B cell (primary cell): ENCODE data around the gene ZFPL1. TPM values are rescaled to one million over a fixed set of nuclear protein-coding genes. Genes with fewer than 3 reads are reported as not detected.

Experiments used
- ATAC-seq: fragments of 200-7000 bp; cut with Tn5 transposase; one replicate; pipeline ENCODE4 v1.10.0; 2021; ENCODE audit warnings: low read depth, mild to moderate bottlenecking, moderate number of reproducible peaks, moderate library complexity
- CTCF ChIA-PET: fragments of 350-600 bp; sonication (Branson Sonifier 250); formaldehyde crosslinking; loops from one replicate; lab custom pipeline; 2021; ENCODE audit warnings: antibody characterized with exemption, inconsistent platforms; lab: Charles Lee
- POLR2A ChIA-PET: fragments of 350-600 bp; sonication (Branson Sonifier 250); formaldehyde crosslinking; loops from one replicate; lab custom pipeline; 2021; ENCODE audit warnings: antibody characterized with exemption; lab: Charles Lee
- DNase-seq: peaks from one replicate; pipeline ENCODE4 v3.0.0; 2013
- H2AFZ ChIP-seq: 2 replicates; pipeline ENCODE4 v1.6.1; 2012; ENCODE audit warnings: mild to moderate bottlenecking, low read depth, low read length; ENCODE audit not compliant: insufficient read depth, poor library complexity, severe bottlenecking
- H3K27ac ChIP-seq, 2 donors: 1 replicate in 1 of 2; 2 replicates in 1 of 2; pipeline ENCODE4 v1.5.1; 2012 to 2013; ENCODE audit warnings: low read length in 2 of 2, mild to moderate bottlenecking in 2 of 2, moderate library complexity in 1 of 2
- H3K27me3 ChIP-seq, 4 experiments: fragments of 200-600 bp in 1 of 4; sonication (generic) in 1 of 4; replicated peaks in 1 of 4; 1 replicate in 2 of 4; 2 replicates in 2 of 4; pipeline versions ENCODE4 v1.6.1 to v1.7.0; 2013 to 2016; ENCODE audit warnings: low read length in 3 of 4, mild to moderate bottlenecking in 2 of 4, mixed read lengths in 1 of 4, moderate library complexity in 1 of 4; ENCODE audit not compliant: insufficient read depth in 4 of 4, control insufficient read depth in 3 of 4; ENCODE audit errors: control extremely low read depth in 1 of 4
- H3K36me3 ChIP-seq, 2 experiments: replicated peaks in 1 of 2; 1 replicate in 1 of 2; 2 replicates in 1 of 2; pipeline versions ENCODE4 v1.6.1 to v1.7.1; 2013; ENCODE audit warnings: low read length in 1 of 2; ENCODE audit not compliant: insufficient read depth in 2 of 2, control insufficient read depth in 1 of 2; ENCODE audit errors: control extremely low read depth in 1 of 2, extremely low read depth in 1 of 2
- H3K4me1 ChIP-seq, 2 donors: fragments of 200-600 bp in 1 of 2; sonication (generic) in 1 of 2; 1 replicate in 1 of 2; 2 replicates in 1 of 2; pipeline versions ENCODE4 v1.5.1 to v1.6.1; 2013 to 2017; ENCODE audit warnings: low read length in 2 of 2; ENCODE audit not compliant: control insufficient read depth in 2 of 2, insufficient read depth in 2 of 2
- H3K4me2 ChIP-seq: replicated peaks from 2 replicates; pipeline ENCODE3; 2012; ENCODE audit warnings: mild to moderate bottlenecking, low read depth, low read length; ENCODE audit not compliant: poor library complexity, severe bottlenecking
- H3K4me3 ChIP-seq, 5 experiments: fragments of 200-600 bp in 1 of 5; sonication (generic) in 1 of 5; 1 replicate in 3 of 5; 2 replicates in 2 of 5; pipeline versions ENCODE4 v1.5.1 to v1.7.0; 2011 to 2016; ENCODE audit warnings: low read length in 4 of 5, mild to moderate bottlenecking in 4 of 5, low read depth in 2 of 5, control low read depth in 1 of 5, moderate library complexity in 1 of 5; ENCODE audit not compliant: insufficient read depth in 1 of 5; ENCODE audit errors: control extremely low read depth in 1 of 5, extremely low read depth in 1 of 5
- H3K79me2 ChIP-seq: fragments of 200-600 bp; sonication (generic); one replicate; pipeline ENCODE4 v1.6.0; 2016; ENCODE audit warnings: low read length; ENCODE audit not compliant: control insufficient read depth, insufficient read depth
- H3K9ac ChIP-seq: fragments of 200-600 bp; sonication (generic); 2 replicates; pipeline ENCODE4 v1.6.1; 2017; ENCODE audit warnings: mild to moderate bottlenecking, low read length, moderate library complexity
- H3K9me3 ChIP-seq, 3 donors: one replicate each; pipeline versions ENCODE4 v1.6.1 to v1.7.1; 2013; ENCODE audit warnings: low read length in 2 of 3; ENCODE audit not compliant: control insufficient read depth in 2 of 3, insufficient read depth in 1 of 3; ENCODE audit errors: control extremely low read depth in 1 of 3
- H4K20me1 ChIP-seq: 2 replicates; pipeline ENCODE4 v1.6.0; 2012; ENCODE audit warnings: mild to moderate bottlenecking, low read length; ENCODE audit not compliant: insufficient read depth, control insufficient read depth, poor library complexity, severe bottlenecking
- H3K27ac Mint-ChIP-seq: one replicate; pipeline ENCODE4 v1.8.0; 2021; ENCODE audit warnings: mixed read lengths
- H3K27me3 Mint-ChIP-seq: one replicate; pipeline ENCODE4 v1.8.0; 2021; ENCODE audit warnings: mixed read lengths
- H3K4me1 Mint-ChIP-seq: one replicate; pipeline ENCODE4 v1.8.0; 2021; ENCODE audit warnings: mixed read lengths
- H3K4me3 Mint-ChIP-seq: one replicate; pipeline ENCODE4 v1.8.0; 2021; ENCODE audit warnings: mixed read lengths
- H3K9me3 Mint-ChIP-seq: one replicate; pipeline ENCODE4 v1.8.0; 2022; ENCODE audit warnings: mixed read lengths; ENCODE audit not compliant: insufficient read depth
- EZH2 ChIP-seq: IDR thresholded peaks from 2 replicates; pipeline ENCODE4 v1.6.1; 2012; ENCODE audit warnings: borderline replicate concordance, low read depth, mild to moderate bottlenecking, moderate library complexity, low read length; ENCODE audit not compliant: insufficient read depth, poor library complexity, severe bottlenecking
- WGBS: methylation state at CpG from one replicate; pipeline ENCODE4 v1.1.5; 2013; ENCODE audit warnings: missing lambda C conversion rate; ENCODE audit not compliant: insufficient coverage; 5-methylcytosine and 5-hydroxymethylcytosine counted together
- intact Hi-C: fragments of 100-400 bp; cut with micrococcal nuclease; formaldehyde crosslinking; loops from one replicate; pipeline ENCODE4 v1.10.0; 2022
- polyA plus RNA-seq: library from polyadenylated mRNA; depleted of rRNA; stranded (reverse); fragments of >200 nt; gene quantifications from 2 replicates; pipeline ENCODE4 v1.2.3, GENCODE V29; 2012
- total RNA-seq, 2 donors: library from RNA; stranded (reverse); fragments of 120-200 nt in 1 of 2; gene quantifications; 1 replicate in 1 of 2; 2 replicates in 1 of 2; pipeline versions ENCODE4 v1.2.3 to v1.2.4, GENCODE V29; 2013 to 2022
- TF ChIP-seq, protein P1 (sequence below): fragments of 200-600 bp; IDR thresholded peaks from one replicate; pipeline ENCODE4 v1.8.0; 2022; ENCODE audit warnings: antibody characterized with exemption, mild to moderate bottlenecking

Gene ZFPL1
- total and polyA plus RNA-seq, 2 donors (not counting 1 experiment from before 2014, with no cell fraction given): 57.3 to 79.2 TPM

DNA sequence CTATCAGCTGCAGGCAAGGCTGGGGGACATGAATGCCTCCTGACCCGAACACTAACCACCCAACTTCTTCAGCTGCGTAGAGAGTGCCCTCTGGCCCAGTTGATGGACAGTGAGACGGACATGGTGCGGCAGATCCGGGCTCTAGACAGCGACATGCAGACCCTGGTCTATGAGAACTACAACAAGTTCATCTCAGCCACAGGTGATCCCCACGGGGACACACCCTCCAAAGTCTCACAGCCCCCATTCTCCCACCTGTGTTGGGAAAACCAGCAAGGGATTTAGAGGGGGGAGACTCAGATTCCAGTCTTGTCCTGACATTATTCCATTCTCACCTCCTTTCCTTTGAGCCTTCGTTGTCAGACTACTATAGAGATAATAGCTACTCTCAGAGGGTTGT is 12.9 kb downstream of the ZFPL1 start:
- ChIA-PET POLR2A (interaction anchor here (0.6 to 4.0 kb wide), 9 partner anchors 14 to 325 kb away, joined by 3 to 26 read pairs (median 5); partner anchors contain the start of genes ARL2, CAPN1, FAU and MRPL49), CTCF (interaction anchor here (0.8 to 10.2 kb wide), 3 partner anchors 11 to 21 kb away, joined by 3 to 96 read pairs (median 20); partner anchors contain the start of genes TM7SF2 and ZNHIT2)
- DNase-seq: no peak
- Histone ChIP-seq H3K4me2 (peak overlapping the region; percentile 92), H3K79me2 (peaks cover 36% of the 10 kb centered on the region), H3K4me1 (peaks cover 10 to 16% of the 10 kb centered on the region in 2 donors), H3K9ac (peak overlapping the region; percentile 90), H3K4me3 (peak overlapping the region; percentile 21 to 90 (median 73)), H2AFZ (peak overlapping the region; percentile 88), H3K27ac (peak overlapping the region; percentile 42 to 81), H4K20me1 (peaks cover 18% of the 10 kb centered on the region), H3K36me3 (peaks cover 0 to 23% of the 10 kb centered on the region in 2 experiments), H3K27me3 (no peaks in the 10 kb centered on the region), H3K9me3 (peaks cover 0 to 6% (median 0%) of the 10 kb centered on the region in 3 donors)
- Mint-ChIP-seq H3K9me3 (no peaks in the 10 kb centered on the region), H3K4me1 (peaks cover 24% of the 10 kb centered on the region), H3K4me3 (peak overlapping the region; percentile 96), H3K27ac (peak overlapping the region; percentile 97), H3K27me3 (no peaks in the 10 kb centered on the region)
- ATAC-seq: no peak
- intact Hi-C loops: loop anchor here (1.0 kb wide), 5 partner anchors 13 to 84 kb away; partner anchors contain the start of genes CDCA5, SNX15, ZFPL1 and ZNHIT2
- WGBS: 73% methylated on average over 5 of the region's 8 CpGs
- TF ChIP-seq, protein P1, sequence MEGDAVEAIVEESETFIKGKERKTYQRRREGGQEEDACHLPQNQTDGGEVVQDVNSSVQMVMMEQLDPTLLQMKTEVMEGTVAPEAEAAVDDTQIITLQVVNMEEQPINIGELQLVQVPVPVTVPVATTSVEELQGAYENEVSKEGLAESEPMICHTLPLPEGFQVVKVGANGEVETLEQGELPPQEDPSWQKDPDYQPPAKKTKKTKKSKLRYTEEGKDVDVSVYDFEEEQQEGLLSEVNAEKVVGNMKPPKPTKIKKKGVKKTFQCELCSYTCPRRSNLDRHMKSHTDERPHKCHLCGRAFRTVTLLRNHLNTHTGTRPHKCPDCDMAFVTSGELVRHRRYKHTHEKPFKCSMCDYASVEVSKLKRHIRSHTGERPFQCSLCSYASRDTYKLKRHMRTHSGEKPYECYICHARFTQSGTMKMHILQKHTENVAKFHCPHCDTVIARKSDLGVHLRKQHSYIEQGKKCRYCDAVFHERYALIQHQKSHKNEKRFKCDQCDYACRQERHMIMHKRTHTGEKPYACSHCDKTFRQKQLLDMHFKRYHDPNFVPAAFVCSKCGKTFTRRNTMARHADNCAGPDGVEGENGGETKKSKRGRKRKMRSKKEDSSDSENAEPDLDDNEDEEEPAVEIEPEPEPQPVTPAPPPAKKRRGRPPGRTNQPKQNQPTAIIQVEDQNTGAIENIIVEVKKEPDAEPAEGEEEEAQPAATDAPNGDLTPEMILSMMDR: no peak

DNA sequence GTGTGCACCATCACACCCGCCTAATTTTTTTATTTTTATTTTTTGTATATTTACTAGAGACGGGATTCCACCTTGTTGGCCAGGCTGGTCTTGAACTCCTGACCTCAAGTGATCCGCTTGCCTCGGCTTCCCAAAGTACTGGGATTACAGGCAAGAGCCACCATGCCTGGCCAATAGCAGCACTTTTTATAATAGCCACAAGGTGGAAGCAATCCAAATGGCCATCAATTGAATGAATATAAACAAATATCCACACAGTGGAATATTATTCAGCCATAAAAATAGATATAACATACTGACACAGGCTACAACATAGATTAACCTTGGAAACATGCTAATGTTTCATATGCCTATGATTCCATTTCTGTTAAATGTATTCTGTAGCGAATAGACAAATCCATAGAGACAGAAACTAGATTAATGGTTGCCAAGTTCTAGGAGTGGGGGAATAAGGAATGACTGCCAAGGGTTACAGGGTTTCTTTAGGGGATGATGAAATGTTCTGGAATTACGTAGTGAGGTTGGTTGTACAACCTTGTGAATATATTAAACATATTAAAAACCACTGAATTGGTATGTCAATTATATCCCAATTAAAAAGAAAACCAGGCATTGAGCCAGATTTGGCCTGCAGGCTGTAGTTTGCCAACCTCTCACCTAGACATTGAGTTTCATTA is 16.8 kb downstream of the ZFPL1 start:
- TF ChIP-seq EZH2: no peak
- TF ChIP-seq, protein P1: no peak
- no peak overlapping the region for H3K27ac Mint-ChIP-seq
- no CpG with 5 or more reads among the region's 6 CpGs for WGBS
- peaks cover 24% of the 10 kb centered on the region for H3K4me1 Mint-ChIP-seq
- Histone ChIP-seq H3K79me2 (peaks cover 62% of the 10 kb centered on the region), H3K9me3 (peaks cover 0 to 3% (median 0%) of the 10 kb centered on the region in 3 donors), H3K9ac (no peak overlapping the region), H4K20me1 (peaks cover 25% of the 10 kb centered on the region), H3K4me3 (no peak overlapping the region), H3K27ac (no peak overlapping the region), H2AFZ (no peak overlapping the region), H3K4me1 (peaks cover 7 to 12% of the 10 kb centered on the region in 2 donors), H3K36me3 (peaks cover 0 to 43% of the 10 kb centered on the region in 2 experiments), H3K4me2 (no peak overlapping the region), H3K27me3 (no peaks in the 10 kb centered on the region)
- no peaks in the 10 kb centered on the region for H3K9me3 Mint-ChIP-seq
- no peak for DNase-seq
- H3K4me3 Mint-ChIP-seq: no peak overlapping the region
- no peak for ATAC-seq
- ChIA-PET POLR2A (no interaction called here), CTCF (interaction anchor here (0.7 to 10.2 kb wide), 2 partner anchors 10 to 87 kb away, joined by 3 to 96 read pairs; partner anchors contain the start of genes ARL2 and TM7SF2)
- intact Hi-C loops: no loop called here
- no peaks in the 10 kb centered on the region for H3K27me3 Mint-ChIP-seq
